Activated CD8-positive, alpha-beta memory T cell treated with anti-CD3 and anti-CD28 coated beads, Interleukin-2, amount 50 U/mL, for 24 hours (primary cell): Measurements from ENCODE around the gene ABCD2.
"Not testable (repeated sequence)": the region's sequence is repeated elsewhere in the genome, so short reads cannot be mapped to it uniquely, and the experiment has no call there.

Experiments used
- DNase-seq: peaks from one replicate; pipeline ENCODE4 v3.0.0-alpha.2; 2020; ENCODE audit errors: extremely low read depth

ABCD2 gene

DNA sequence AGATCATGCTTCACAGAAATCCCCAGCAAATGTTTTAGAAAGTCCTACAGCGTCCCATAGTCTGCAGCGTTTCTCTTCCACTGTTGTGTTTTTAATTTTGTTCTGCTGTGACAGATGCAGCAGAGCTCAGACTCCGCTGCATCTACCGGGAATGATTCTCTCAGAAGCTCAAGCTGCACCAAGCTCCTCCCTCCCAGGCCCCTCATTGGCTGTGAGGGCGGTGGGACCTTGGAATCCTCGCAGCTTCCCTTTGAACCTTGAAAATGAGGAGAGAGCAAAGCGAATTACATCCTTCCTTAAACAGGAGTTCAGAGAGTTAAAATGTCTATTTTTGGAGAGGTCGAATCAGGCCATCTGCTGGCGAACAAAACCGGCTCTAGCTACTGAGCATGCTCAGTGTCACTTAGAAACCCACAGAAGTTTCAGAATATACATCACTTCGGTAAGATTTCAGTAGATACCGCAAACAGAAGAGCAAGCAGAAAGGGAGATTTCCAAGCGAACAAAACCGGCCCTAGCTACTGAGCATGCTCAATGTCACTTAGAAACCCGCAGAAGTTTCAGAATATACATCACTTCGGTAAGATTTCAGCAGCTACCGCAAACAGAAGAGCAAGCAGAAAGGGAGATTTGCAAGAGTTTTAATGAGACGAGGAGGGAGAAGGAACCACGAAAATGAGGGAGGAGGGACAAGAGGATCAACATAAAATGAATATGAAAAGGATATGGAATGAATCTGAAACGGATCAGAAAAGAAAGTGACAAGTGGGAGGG lies at the start of gene ABCD2:
Gene ABCD2 (minus strand): TSS at position 144 of the 774 bp plus-strand sequence. CDS start 188 bp downstream, outside the sequence.
- DNase-seq = peak; percentile 56

- DNase-seq = no peak
Measured at GRCh38 chr12:39660101-39660500, 40.5 kb upstream of the ABCD2 start.

GRCh38 chr12:39647383-39647782 lies 27.8 kb upstream of the ABCD2 start:
- DNase-seq = no peak

DNA sequence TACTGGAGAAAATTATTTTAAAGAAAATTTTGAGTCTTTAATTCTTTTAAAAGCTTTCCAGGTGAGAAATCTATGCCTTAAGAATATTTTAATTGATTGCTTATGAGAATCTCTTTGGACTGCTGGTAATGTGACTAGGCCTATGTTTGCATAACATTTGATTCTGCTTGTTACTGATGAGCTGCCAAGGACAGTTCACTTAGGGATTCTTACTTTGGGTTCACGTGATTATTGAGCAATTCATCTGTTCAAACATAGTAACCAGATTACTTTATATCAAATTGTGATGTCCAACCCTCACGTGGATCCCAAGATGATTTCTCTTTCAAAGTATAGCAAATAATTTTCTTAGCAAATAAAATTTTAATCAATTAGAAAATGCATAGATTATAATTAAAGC lies 27.4 kb upstream of the ABCD2 start:
- no peak for DNase-seq

GRCh38 chr12:39643052-39643451 lies 23.4 kb upstream of the ABCD2 start:
- DNase-seq = no peak

DNA sequence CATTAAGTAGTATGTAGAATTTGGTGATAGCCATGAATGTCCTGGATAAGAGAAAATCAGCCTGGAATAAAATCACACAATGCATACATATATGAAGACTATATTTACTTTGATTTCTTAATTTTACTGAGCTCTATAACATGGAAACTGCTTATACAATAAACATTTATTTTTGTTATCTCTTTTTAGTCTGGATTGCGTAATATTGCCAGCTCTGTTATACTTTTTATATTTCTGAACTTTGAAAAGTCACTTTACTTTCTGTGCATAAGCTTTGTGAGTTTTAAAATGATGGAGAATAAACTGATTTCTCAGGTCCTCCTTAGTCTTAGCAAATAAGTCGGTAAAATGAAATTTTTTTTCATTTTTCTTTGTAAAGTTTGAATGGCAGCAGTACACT lies 19.2 kb upstream of the ABCD2 start:
- DNase-seq = no peak

GRCh38 chr12:39638178-39638577 lies 18.6 kb upstream of the ABCD2 start:
- no peak for DNase-seq

DNA sequence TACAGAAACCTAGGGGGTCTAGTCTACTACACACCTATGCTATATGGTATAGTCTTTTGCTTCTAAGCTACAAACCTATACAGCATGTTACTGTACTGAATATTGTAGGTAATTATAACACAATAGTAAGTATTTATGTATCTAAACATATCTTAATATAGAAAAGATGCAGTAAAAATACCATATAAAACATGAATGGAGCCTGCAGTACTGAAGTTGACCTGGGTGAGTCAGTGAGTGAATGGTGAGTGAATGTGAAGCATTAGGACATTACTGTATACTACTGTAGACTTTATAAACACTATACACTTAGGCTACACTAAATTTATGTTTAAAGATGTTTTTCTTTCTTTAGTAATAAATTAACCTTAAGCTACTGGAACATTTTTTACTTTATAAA lies 13.1 kb upstream of the ABCD2 start:
- no peak for DNase-seq

- no peak for DNase-seq
Measured at GRCh38 chr12:39628836-39629235, 9.2 kb upstream of the ABCD2 start.

DNA sequence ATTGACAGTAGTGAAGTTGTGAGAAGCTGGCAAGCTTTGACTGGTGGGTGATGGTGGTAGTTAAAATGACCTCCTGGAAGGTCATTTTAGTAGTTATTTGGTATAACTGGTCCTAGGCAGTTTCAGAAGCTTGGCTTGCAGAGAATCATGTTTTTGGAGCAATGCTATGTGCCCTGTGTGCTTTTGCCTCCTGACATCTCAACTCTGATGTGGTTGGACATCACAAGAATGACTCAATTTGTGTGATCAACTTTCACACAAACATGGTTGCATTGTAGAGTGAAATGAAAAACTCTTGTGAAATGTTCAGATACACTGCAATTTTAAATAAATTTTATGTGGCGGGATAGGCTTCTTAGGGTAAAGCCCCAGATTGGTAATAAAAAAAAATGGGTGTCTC lies 8.3 kb upstream of the ABCD2 start:
- no peak for DNase-seq

GRCh38 chr12:39626033-39626814 lies 6.6 kb upstream of the ABCD2 start:
- DNase-seq = no peak

DNA sequence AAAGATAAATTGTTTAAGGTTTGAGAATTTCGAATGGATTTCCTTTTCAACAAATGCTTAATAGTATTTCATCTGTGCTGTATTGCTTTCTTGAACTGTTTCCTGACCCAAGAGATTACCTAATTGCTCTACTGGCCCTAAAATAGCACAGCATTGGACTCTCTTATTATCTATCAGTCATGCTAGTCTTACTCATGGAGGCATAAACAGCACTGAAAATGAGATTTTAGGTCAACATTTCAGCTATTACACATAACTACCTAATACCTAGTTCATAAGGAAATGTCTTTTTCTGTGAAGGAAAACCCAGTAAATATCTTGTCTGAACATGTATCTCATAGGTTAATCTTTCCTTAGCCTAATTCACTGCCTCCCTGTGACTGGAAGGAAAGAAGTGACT lies 4.3 kb upstream of the ABCD2 start:
- no peak for DNase-seq

- DNase-seq = not testable (repeated sequence)
Measured at GRCh38 chr12:39623160-39623559, 3.6 kb upstream of the ABCD2 start.

DNA sequence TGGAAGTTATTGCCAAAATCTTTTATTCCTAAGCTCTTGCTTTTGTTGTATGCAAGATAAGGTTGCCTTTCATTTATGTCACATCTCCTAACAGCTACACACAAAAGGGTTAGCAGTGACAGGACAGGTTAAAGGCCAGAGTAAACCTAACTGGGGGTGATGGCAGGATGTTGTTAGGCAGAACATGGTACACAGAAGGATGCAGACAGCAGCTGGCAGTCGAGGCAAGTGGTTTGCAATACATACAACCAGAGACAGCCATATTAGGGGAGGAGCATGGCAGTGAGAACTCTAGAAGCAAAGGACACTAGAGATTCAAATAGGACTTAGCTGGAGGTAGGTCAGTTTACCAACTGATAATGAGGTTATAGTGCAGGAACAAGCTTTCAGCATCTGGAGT lies 2.7 kb upstream of the ABCD2 start:
- no peak for DNase-seq

GRCh38 chr12:39621670-39622069 lies 2.1 kb upstream of the ABCD2 start:
- no peak for DNase-seq

DNA sequence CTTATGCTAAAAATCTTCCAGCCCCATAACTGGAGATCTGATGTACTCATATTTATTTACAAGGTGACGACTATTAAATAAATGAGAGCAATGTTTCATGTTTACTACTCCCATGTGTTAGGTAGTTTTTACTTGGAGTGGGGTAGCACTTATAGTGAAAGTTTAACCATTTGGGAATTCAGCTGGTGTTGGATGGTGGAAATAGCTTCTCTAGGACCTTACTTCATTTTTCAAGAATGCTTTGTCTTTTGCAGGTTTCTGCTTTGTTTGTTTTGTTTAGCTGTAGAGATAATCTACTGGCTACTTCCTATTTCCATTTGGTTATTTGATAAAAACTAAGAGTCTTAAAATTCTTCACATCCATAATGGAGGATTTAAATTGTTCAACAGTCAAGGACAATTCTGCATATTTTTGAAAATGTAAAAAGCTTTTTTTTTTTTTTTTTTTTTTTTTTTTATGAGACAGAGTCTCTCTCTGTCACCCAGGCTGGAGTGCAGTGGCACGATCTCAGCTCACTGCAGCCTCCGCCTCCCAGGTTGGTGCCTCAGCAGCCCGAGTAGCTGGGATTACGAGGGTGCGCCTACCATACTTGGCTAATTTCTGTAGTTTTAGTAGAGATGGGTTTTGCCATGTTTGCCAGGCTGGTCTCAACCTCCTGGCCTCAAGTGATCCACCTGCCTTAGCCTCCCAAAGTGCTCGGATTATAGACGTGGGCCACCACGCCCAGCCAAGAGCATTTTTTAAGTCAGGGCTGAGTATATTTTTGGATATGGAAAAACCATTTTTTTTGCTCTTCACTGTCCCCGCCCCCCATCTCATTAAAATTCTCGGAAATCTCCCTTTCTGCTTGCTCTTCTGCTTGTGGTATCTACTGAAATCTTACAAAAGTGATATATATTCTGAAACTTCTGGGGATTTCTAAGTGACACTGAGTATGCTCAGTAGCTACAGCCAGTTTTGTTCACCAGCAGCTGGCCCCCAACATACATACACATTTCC lies 1.4 kb upstream of the ABCD2 start:
- no peak for DNase-seq

GRCh38 chr12:39619316-39619659 lies 315 bp downstream of the ABCD2 start:
- no peak for DNase-seq

DNA sequence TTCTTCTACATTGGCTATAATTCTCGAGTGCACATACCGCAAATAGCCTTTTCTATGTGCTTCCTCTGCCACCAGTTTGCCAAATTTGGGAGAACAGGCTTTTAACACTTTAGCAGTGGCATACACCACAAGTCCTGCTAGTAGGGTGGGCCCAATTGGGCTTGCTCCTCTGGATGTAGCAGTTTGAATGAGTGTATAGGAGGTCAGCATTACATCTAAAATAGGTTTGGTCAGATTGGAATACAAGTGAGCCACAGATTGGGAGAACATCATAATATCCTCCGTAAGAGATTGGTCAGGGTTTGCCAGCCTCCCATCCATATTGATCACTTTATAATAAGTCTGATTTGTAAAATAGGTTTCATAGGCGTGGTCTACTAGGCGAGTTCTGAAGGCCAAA lies 902 bp downstream of the ABCD2 start:
- DNase-seq = no peak

DNA sequence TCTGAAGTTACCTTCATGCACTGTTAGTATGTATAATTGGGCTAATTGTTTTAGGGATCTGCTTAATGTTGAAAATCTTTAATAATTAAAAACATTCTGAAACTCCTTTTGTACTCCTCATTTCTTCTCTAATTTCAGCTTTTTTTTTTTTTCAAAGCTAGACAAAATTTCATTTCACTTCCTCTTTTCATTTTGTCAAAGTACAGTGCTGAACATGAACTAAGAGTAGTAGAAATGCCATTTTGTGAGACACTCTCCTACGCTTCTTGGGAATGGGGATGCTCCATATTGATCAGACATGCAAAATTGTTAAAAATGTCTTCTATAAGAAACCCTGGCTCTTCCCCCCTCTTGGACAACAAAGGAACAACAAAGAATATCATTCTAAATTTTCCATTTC lies 1.7 kb downstream of the ABCD2 start:
- DNase-seq = no peak

GRCh38 chr12:39616666-39617065 lies 2.9 kb downstream of the ABCD2 start:
- no peak for DNase-seq

DNA sequence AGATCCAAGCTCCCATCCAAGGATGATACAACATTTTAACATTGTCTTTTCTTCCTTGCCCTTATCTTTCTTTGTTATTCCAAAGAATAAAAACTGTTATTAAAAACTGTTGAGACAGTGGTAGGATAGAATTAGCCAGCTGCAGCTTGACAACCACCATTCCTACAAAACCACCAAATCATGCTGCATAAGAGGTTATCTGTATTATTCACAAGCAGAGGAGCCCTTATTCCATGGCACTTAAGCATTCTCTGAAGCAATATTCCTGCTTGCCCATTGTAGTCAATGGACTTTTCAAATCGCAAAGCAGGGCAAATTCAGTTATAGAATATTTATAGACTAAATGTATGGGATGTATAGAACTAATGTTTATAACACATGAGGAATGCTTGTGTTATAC lies 3.4 kb downstream of the ABCD2 start:
- no peak for DNase-seq

DNA sequence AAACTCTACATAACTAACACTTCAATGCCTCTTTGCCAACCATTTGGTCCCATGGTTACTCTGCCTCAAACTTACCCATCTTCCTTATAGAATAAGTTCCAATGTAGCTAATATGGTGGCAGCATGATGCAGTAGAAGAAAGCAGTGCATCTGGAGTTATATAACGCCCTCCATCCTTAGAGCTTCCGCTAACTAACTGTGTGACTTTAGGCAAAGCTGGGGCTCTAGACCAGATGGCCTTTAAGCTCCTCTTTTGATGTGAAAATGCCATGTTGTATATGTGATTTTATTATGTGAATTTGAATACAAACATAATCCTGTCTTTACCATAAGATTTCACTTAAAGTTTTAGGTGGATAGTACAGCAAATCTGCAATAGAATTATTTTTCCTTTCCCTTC lies 6.1 kb downstream of the ABCD2 start:
- DNase-seq = no peak
